GM23338 (cell line): ENCODE measurements around the gene HEPACAM2. TPM values are rescaled to one million over a fixed set of nuclear protein-coding genes. Genes with fewer than 3 reads are reported as not detected.

Source experiments
- ATAC-seq: fragments of 200-7000 bp; cut with Tn5 transposase; 3 replicates; pipeline ENCODE4 v1.9.1; 2020
- DNase-seq: peaks from one replicate; pipeline ENCODE4 v3.0.0-alpha.2; 2015; ENCODE audit warnings: low spot score
- H2AFZ ChIP-seq: fragments of 200-600 bp; sonication (generic); 2 replicates; pipeline ENCODE4 v1.8.0; 2016; ENCODE audit warnings: antibody characterized with exemption, mild to moderate bottlenecking, moderate library complexity
- H3F3A ChIP-seq: fragments of 200-600 bp; sonication (generic); replicated peaks from 2 replicates; pipeline ENCODE4 v1.8.0; 2017; ENCODE audit warnings: antibody characterized with exemption, mixed run types, low read depth
- H3K27ac ChIP-seq: fragments of 200-600 bp; sonication (generic); 2 replicates; pipeline ENCODE4 v1.6.1; 2016; ENCODE audit warnings: low read depth
- H3K27me3 ChIP-seq: fragments of 200-600 bp; sonication (generic); 2 replicates; pipeline ENCODE4 v1.8.0; 2016; ENCODE audit warnings: mild to moderate bottlenecking, mixed run types, moderate library complexity; ENCODE audit not compliant: insufficient read depth
- H3K36me3 ChIP-seq: fragments of 200-600 bp; sonication (generic); 2 replicates; pipeline ENCODE4 v1.8.0; 2016; ENCODE audit warnings: mild to moderate bottlenecking; ENCODE audit not compliant: insufficient read depth
- H3K4me1 ChIP-seq: fragments of 200-600 bp; sonication (generic); 2 replicates; pipeline ENCODE4 v1.8.0; 2016; ENCODE audit warnings: mild to moderate bottlenecking, moderate library complexity; ENCODE audit not compliant: insufficient read depth
- H3K4me2 ChIP-seq: fragments of 200-600 bp; sonication (generic); 2 replicates; pipeline ENCODE4 v1.7.1; 2017; ENCODE audit warnings: mixed run types
- H3K4me3 ChIP-seq: fragments of 200-600 bp; sonication (generic); 2 replicates; pipeline ENCODE4 v1.6.1; 2016; ENCODE audit warnings: mixed run types
- H3K79me2 ChIP-seq: fragments of 200-600 bp; sonication (generic); replicated peaks from 2 replicates; pipeline ENCODE4 v1.8.0; 2017; ENCODE audit warnings: mild to moderate bottlenecking; ENCODE audit not compliant: insufficient read depth
- H3K9me2 ChIP-seq: fragments of 200-600 bp; sonication (generic); 2 replicates; pipeline ENCODE4 v1.8.0; 2017; ENCODE audit not compliant: insufficient read depth
- H4K20me1 ChIP-seq: fragments of 200-600 bp; sonication (generic); replicated peaks from 2 replicates; pipeline ENCODE4 v1.8.0; 2017; ENCODE audit warnings: mild to moderate bottlenecking; ENCODE audit not compliant: insufficient read depth
- H3K27ac Mint-ChIP-seq: 2 replicates; pipeline ENCODE4 v1.8.0; 2020; ENCODE audit warnings: inconsistent platforms, mild to moderate bottlenecking, moderate library complexity, mixed read lengths
- H3K27me3 Mint-ChIP-seq: 3 replicates; pipeline ENCODE4 v1.8.0; 2022; ENCODE audit warnings: low read depth, mild to moderate bottlenecking, moderate library complexity, mixed read lengths, inconsistent platforms; ENCODE audit not compliant: insufficient read depth, poor library complexity
- H3K36me3 Mint-ChIP-seq: 3 replicates; pipeline ENCODE4 v1.8.0; 2021; ENCODE audit warnings: low read depth, mild to moderate bottlenecking, inconsistent platforms, moderate library complexity, mixed read lengths
- H3K4me1 Mint-ChIP-seq: 3 replicates; pipeline ENCODE4 v1.8.0; 2020; ENCODE audit warnings: mild to moderate bottlenecking, inconsistent platforms, mixed read lengths
- H3K4me3 Mint-ChIP-seq: 3 replicates; pipeline ENCODE4 v1.8.0; 2021; ENCODE audit warnings: moderate library complexity, mild to moderate bottlenecking, inconsistent platforms, mixed read lengths
- H3K9me3 Mint-ChIP-seq: 3 replicates; pipeline ENCODE4 v1.8.0; 2020; ENCODE audit warnings: moderate library complexity, mild to moderate bottlenecking, inconsistent platforms, mixed read lengths
- CREB1 ChIP-seq: fragments of 250-450 bp; sonication (Bioruptor Pico); IDR thresholded peaks from 2 replicates; pipeline ENCODE4 v1.5.0; 2020; ENCODE audit warnings: low read depth, mild to moderate bottlenecking, moderate library complexity
- EZH2 ChIP-seq: fragments of 200-600 bp; sonication (generic); IDR thresholded peaks from one replicate; pipeline ENCODE4 v1.8.0; 2017; ENCODE audit warnings: antibody characterized with exemption, mild to moderate bottlenecking, low read depth; ENCODE audit not compliant: unreplicated experiment
- EZH2phosphoT487 ChIP-seq: fragments of 200-600 bp; sonication (generic); IDR thresholded peaks from one replicate; pipeline ENCODE4 v1.8.1; 2018; ENCODE audit warnings: antibody characterized with exemption; ENCODE audit not compliant: unreplicated experiment
- POLR2AphosphoS5 ChIP-seq: IDR thresholded peaks from 2 replicates; pipeline ENCODE4 v1.6.1; 2016; ENCODE audit warnings: antibody characterized with exemption, low read depth
- ZNF114 ChIP-seq: fragments of 250-450 bp; sonication (Bioruptor Pico); IDR thresholded peaks from 2 replicates; pipeline ENCODE4 v1.5.0; 2020; ENCODE audit warnings: mild to moderate bottlenecking, moderate library complexity
- polyA plus RNA-seq: library from polyadenylated mRNA; unstranded; fragments of >200 nt; fragmentation: Nextera tagmentation; extraction: Ambion mirVana; gene quantifications from 2 replicates; pipeline ENCODE4 v1.2.1, GENCODE V29; 2016
- total RNA-seq: library from RNA; depleted of rRNA; stranded (reverse); fragments of >200 nt; shearing (Covaris generic); gene quantifications from 2 replicates; pipeline ENCODE4 v1.2.3, GENCODE V29; 2014
- TF ChIP-seq, protein P1 (sequence below): IDR thresholded peaks from 2 replicates; pipeline ENCODE4 v1.6.1; 2016; ENCODE audit warnings: antibody characterized with exemption
- TF ChIP-seq, protein P2 (sequence below): IDR thresholded peaks from one replicate; pipeline ENCODE4 v1.6.1; 2018; ENCODE audit warnings: antibody characterized with exemption; ENCODE audit not compliant: unreplicated experiment
- TF ChIP-seq, protein P3 (sequence below): fragments of 250-450 bp; sonication (Bioruptor Pico); IDR thresholded peaks from 2 replicates; pipeline ENCODE4 v1.5.0; 2020; ENCODE audit warnings: mild to moderate bottlenecking, moderate library complexity
- TF ChIP-seq, protein P4 (sequence below), 2 experiments: fragments of 200-600 bp in 1 of 2; sonication (generic) in 1 of 2; conservative IDR thresholded peaks; 2 replicates each; pipeline versions ENCODE4 v1.5.1 to v1.6.1; 2016 to 2017; ENCODE audit warnings: antibody characterized with exemption in 2 of 2, low read depth in 2 of 2, mild to moderate bottlenecking in 2 of 2, moderate library complexity in 1 of 2

The HEPACAM2 gene
- total and polyA plus RNA-seq, 2 experiments from 2014 or later, result not detected

DNA sequence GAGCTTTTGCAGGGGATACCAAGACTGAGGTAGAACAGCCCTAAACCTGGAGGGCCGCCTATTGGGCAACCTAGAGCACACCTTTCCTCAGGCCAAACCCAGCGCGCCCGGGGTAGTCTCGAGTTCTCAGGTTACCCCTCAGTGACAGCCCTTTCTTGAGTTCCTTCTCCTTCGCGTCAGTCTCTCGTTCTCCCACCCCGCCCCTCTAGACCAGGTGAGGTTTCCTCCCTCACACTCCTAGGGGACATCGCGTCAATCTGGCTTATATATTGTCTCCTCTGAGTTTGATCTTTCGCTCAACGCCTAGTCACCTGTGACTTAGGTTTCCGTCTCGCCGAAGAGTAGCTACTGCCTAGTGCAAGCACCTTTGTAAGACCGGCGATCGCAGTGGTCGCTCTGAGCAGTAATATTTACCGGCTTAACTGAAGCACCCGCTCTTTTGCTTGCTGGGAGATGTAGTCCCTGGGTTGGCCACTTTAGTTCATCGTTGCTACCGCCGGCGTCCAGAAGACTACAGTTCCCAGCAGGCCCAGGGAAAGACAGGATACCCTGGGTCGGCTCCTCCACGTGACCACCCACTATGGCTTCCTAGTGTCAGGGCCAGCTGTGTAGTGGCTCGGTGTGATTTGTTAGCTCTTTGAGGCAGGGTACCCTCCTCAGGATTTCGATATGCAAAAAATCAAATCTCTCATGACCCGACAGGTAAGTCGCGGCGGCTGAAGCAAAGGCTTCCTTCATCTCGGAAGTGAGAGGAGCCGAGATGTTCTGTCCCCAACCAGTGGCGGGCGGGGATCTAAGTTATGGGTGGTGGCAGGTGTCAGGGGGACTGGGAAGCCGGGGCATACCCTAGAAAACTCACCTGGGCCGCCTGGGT, 5.8 kb upstream of the HEPACAM2 start, which contains the start of gene VPS50:
TSS of gene VPS50 (plus strand) at position 568 of the 874 bp plus-strand sequence. CDS start at position 670, 102 bp downstream.
- peak; percentile 99 for DNase-seq
- Histone ChIP-seq H2AFZ (peak within 1 kb of the TSS; percentile 92), H3K79me2 (peaks cover 21% of the 10 kb centered on the region; the same call in 1 of the 2 replicates), H3K4me1 (no peaks in the 10 kb centered on the region), H3K36me3 (no peaks in the 10 kb centered on the region), H4K20me1 (no peaks in the 10 kb centered on the region), H3K27ac (peak within 1 kb of the TSS; percentile 51; the same call in 1 of the 2 replicates), H3K9me2 (no peaks in the 10 kb centered on the region), H3F3A (no peaks in the 10 kb centered on the region), H3K4me2 (peak within 1 kb of the TSS; percentile 82), H3K4me3 (peak within 1 kb of the TSS; percentile 67), H3K27me3 (no peaks in the 10 kb centered on the region)
- ATAC-seq, result peak; percentile 96
- no peaks in the 10 kb centered on the region for H3K27me3 Mint-ChIP-seq
- peak within 1 kb of the TSS; percentile 94 for H3K4me3 Mint-ChIP-seq
- TF ChIP-seq, protein P1, sequence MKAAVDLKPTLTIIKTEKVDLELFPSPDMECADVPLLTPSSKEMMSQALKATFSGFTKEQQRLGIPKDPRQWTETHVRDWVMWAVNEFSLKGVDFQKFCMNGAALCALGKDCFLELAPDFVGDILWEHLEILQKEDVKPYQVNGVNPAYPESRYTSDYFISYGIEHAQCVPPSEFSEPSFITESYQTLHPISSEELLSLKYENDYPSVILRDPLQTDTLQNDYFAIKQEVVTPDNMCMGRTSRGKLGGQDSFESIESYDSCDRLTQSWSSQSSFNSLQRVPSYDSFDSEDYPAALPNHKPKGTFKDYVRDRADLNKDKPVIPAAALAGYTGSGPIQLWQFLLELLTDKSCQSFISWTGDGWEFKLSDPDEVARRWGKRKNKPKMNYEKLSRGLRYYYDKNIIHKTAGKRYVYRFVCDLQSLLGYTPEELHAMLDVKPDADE, result peak; percentile 97
- TF ChIP-seq EZH2phosphoT487, result no peak
- no peak for TF ChIP-seq EZH2
- peak; percentile 87 for TF ChIP-seq POLR2AphosphoS5
- peak; percentile 72 for TF ChIP-seq CREB1
- TF ChIP-seq ZNF114 (CRISPR knock-in tag), result no peak
- TF ChIP-seq, protein P2, sequence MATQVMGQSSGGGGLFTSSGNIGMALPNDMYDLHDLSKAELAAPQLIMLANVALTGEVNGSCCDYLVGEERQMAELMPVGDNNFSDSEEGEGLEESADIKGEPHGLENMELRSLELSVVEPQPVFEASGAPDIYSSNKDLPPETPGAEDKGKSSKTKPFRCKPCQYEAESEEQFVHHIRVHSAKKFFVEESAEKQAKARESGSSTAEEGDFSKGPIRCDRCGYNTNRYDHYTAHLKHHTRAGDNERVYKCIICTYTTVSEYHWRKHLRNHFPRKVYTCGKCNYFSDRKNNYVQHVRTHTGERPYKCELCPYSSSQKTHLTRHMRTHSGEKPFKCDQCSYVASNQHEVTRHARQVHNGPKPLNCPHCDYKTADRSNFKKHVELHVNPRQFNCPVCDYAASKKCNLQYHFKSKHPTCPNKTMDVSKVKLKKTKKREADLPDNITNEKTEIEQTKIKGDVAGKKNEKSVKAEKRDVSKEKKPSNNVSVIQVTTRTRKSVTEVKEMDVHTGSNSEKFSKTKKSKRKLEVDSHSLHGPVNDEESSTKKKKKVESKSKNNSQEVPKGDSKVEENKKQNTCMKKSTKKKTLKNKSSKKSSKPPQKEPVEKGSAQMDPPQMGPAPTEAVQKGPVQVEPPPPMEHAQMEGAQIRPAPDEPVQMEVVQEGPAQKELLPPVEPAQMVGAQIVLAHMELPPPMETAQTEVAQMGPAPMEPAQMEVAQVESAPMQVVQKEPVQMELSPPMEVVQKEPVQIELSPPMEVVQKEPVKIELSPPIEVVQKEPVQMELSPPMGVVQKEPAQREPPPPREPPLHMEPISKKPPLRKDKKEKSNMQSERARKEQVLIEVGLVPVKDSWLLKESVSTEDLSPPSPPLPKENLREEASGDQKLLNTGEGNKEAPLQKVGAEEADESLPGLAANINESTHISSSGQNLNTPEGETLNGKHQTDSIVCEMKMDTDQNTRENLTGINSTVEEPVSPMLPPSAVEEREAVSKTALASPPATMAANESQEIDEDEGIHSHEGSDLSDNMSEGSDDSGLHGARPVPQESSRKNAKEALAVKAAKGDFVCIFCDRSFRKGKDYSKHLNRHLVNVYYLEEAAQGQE, result no peak
- TF ChIP-seq, protein P3, sequence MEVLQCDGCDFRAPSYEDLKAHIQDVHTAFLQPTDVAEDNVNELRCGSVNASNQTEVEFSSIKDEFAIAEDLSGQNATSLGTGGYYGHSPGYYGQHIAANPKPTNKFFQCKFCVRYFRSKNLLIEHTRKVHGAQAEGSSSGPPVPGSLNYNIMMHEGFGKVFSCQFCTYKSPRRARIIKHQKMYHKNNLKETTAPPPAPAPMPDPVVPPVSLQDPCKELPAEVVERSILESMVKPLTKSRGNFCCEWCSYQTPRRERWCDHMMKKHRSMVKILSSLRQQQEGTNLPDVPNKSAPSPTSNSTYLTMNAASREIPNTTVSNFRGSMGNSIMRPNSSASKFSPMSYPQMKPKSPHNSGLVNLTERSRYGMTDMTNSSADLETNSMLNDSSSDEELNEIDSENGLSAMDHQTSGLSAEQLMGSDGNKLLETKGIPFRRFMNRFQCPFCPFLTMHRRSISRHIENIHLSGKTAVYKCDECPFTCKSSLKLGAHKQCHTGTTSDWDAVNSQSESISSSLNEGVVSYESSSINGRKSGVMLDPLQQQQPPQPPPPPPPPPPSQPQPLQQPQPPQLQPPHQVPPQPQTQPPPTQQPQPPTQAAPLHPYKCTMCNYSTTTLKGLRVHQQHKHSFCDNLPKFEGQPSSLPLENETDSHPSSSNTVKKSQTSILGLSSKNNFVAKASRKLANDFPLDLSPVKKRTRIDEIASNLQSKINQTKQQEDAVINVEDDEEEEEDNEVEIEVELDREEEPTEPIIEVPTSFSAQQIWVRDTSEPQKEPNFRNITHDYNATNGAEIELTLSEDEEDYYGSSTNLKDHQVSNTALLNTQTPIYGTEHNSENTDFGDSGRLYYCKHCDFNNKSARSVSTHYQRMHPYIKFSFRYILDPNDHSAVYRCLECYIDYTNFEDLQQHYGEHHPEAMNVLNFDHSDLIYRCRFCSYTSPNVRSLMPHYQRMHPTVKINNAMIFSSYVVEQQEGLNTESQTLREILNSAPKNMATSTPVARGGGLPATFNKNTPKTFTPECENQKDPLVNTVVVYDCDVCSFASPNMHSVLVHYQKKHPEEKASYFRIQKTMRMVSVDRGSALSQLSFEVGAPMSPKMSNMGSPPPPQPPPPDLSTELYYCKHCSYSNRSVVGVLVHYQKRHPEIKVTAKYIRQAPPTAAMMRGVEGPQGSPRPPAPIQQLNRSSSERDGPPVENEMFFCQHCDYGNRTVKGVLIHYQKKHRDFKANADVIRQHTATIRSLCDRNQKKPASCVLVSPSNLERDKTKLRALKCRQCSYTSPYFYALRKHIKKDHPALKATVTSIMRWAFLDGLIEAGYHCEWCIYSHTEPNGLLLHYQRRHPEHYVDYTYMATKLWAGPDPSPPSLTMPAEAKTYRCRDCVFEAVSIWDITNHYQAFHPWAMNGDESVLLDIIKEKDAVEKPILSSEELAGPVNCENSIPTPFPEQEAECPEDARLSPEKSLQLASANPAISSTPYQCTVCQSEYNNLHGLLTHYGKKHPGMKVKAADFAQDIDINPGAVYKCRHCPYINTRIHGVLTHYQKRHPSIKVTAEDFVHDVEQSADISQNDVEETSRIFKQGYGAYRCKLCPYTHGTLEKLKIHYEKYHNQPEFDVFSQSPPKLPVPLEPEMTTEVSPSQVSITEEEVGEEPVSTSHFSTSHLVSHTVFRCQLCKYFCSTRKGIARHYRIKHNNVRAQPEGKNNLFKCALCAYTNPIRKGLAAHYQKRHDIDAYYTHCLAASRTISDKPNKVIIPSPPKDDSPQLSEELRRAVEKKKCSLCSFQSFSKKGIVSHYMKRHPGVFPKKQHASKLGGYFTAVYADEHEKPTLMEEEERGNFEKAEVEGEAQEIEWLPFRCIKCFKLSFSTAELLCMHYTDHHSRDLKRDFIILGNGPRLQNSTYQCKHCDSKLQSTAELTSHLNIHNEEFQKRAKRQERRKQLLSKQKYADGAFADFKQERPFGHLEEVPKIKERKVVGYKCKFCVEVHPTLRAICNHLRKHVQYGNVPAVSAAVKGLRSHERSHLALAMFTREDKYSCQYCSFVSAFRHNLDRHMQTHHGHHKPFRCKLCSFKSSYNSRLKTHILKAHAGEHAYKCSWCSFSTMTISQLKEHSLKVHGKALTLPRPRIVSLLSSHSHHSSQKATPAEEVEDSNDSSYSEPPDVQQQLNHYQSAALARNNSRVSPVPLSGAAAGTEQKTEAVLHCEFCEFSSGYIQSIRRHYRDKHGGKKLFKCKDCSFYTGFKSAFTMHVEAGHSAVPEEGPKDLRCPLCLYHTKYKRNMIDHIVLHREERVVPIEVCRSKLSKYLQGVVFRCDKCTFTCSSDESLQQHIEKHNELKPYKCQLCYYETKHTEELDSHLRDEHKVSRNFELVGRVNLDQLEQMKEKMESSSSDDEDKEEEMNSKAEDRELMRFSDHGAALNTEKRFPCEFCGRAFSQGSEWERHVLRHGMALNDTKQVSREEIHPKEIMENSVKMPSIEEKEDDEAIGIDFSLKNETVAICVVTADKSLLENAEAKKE, result no peak
- TF ChIP-seq, protein P4, sequence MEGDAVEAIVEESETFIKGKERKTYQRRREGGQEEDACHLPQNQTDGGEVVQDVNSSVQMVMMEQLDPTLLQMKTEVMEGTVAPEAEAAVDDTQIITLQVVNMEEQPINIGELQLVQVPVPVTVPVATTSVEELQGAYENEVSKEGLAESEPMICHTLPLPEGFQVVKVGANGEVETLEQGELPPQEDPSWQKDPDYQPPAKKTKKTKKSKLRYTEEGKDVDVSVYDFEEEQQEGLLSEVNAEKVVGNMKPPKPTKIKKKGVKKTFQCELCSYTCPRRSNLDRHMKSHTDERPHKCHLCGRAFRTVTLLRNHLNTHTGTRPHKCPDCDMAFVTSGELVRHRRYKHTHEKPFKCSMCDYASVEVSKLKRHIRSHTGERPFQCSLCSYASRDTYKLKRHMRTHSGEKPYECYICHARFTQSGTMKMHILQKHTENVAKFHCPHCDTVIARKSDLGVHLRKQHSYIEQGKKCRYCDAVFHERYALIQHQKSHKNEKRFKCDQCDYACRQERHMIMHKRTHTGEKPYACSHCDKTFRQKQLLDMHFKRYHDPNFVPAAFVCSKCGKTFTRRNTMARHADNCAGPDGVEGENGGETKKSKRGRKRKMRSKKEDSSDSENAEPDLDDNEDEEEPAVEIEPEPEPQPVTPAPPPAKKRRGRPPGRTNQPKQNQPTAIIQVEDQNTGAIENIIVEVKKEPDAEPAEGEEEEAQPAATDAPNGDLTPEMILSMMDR (conservative IDR thresholded peaks at IDR 0.05; ENCODE audit: low read depth in 2 of 2), result peak; percentile 15 to 44; a peak in 2 of 4 replicates
- no peaks in the 10 kb centered on the region for H3K36me3 Mint-ChIP-seq
- H3K4me1 Mint-ChIP-seq, result no peaks in the 10 kb centered on the region
- H3K27ac Mint-ChIP-seq, result peak within 1 kb of the TSS; percentile 95
- no peaks in the 10 kb centered on the region for H3K9me3 Mint-ChIP-seq
